Ectodermal cell (in vitro differentiated cells): ENCODE measurements around the gene PGA4.

Experiments used
- H3K27ac ChIP-seq: 2 replicates; pipeline ENCODE4 v1.7.0; 2013; ENCODE audit warnings: mild to moderate bottlenecking, low read depth, low read length; ENCODE audit not compliant: insufficient read depth, poor library complexity, severe bottlenecking
- H3K27me3 ChIP-seq: 2 replicates; pipeline ENCODE4 v1.7.0; 2013; ENCODE audit warnings: mild to moderate bottlenecking, low read length; ENCODE audit not compliant: insufficient read depth, control insufficient read depth, poor library complexity, severe bottlenecking
- H3K36me3 ChIP-seq: one replicate; pipeline ENCODE4 v1.7.0; 2013; ENCODE audit warnings: low read length; ENCODE audit not compliant: control insufficient read depth, insufficient read depth
- H3K4me1 ChIP-seq: one replicate; pipeline ENCODE4 v1.7.0; 2013; ENCODE audit warnings: low read length; ENCODE audit not compliant: control insufficient read depth, insufficient read depth
- H3K4me3 ChIP-seq: 2 replicates; pipeline ENCODE4 v1.7.0; 2013; ENCODE audit warnings: low read depth, low read length, control low read depth; ENCODE audit not compliant: insufficient read depth
- H3K9me3 ChIP-seq: 2 replicates; pipeline ENCODE4 v1.7.0; 2013; ENCODE audit warnings: mild to moderate bottlenecking, low read length, moderate library complexity; ENCODE audit not compliant: control insufficient read depth
- WGBS, 2 experiments: methylation state at CpG; one replicate each; pipeline ENCODE4 v1.1.7; 2013; ENCODE audit warnings: missing lambda C conversion rate in 2 of 2; 5-methylcytosine and 5-hydroxymethylcytosine counted together

The PGA4 gene

DNA sequence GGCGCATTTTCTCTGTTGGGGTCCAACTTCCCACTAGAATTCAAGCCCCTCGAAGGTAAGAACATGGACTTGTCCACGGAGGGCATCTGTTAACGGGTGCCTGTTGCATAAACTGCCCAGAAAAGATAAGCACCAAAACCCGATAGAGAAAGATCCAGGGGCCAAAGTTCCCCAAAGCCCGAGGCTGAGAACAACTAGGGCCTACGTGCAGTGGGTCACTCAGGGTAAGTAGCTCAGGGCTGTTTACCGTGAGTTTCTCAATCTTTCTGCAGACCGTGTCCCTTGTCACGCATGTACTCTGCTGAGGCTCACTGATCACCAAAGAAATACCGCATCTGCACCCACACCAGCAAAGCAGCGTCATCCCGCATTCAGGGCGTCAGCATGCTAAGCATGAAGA is 43.2 kb downstream of the PGA4 start:
- Histone ChIP-seq H3K27ac (no peak overlapping the region), H3K4me1 (no peaks in the 10 kb centered on the region), H3K4me3 (no peak overlapping the region), H3K27me3 (no peaks in the 10 kb centered on the region), H3K9me3 (no peaks in the 10 kb centered on the region), H3K36me3 (no peaks in the 10 kb centered on the region)
- 92 to 95% methylated on average over 14 of the region's 14 CpGs for WGBS, 2 experiments

DNA sequence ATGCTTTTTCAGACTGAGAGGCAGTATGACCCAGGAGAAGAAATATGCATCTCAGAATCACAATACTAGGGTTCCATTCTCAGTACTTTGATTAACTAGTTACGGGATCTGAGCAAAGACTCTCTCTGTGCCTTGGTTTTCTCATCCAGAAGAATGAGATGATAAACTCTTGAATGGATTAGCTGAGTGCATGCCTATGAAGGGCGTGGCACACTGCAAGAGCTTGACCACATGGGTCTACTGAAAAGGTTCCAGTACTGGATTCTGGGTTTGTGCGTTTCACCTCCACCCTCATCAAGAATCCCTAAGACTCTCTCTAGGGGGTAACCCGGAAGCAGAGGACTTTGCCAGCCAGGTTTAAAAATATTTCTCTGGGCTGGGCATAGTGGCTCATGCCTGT is 44.5 kb downstream of the PGA4 start:
- Histone ChIP-seq H3K36me3 (peaks cover 4% of the 10 kb centered on the region), H3K9me3 (no peaks in the 10 kb centered on the region), H3K27me3 (no peaks in the 10 kb centered on the region), H3K27ac (no peak overlapping the region), H3K4me1 (no peaks in the 10 kb centered on the region), H3K4me3 (no peak overlapping the region)
- 92 to 97% methylated on average over 4 of the region's 4 CpGs for WGBS, 2 experiments

- Histone ChIP-seq H3K27me3 (no peaks in the 10 kb centered on the region), H3K36me3 (peaks cover 4% of the 10 kb centered on the region), H3K9me3 (no peaks in the 10 kb centered on the region), H3K4me3 (no peak overlapping the region), H3K27ac (no peak overlapping the region), H3K4me1 (no peaks in the 10 kb centered on the region)
- 88 to 93% methylated on average over 6 of the region's 6 CpGs for WGBS, 2 experiments
These were observed 45.3 kb downstream of the PGA4 start for GRCh38 chr11:61267437-61267841.

DNA sequence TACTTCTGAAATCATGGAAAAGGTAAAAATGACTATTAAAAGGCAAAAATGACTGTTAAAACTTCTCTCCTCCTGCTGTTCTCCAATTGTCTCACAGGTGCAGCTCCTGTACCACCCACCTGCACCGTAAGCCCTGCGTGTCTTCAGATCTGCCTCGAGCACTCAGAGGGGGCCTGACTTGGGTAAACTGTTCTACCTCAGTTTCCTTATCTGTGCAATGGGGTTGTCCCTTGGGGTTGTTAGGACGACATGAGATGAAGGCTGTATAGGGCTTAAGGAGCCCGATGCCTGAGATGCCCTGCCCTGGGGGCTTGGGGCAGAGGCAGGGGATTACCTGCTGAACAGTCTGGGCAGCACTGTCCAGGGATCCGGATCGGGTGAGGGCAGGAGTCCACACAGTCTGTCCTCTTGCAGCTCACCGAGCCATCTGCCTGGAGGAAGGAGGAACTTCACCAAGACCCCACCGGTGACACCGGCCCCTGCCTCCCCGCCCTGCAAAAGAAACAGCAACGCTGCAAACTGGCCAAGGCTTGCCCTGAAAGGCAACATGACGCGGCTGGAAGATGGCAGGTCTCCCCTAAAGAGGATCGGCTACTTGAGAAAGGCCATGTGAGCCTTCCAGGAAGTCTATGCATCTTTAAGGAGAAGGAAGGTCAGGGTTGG is 46.6 kb downstream of the PGA4 start:
- H3K27me3 ChIP-seq, result no peaks in the 10 kb centered on the region
- 95 to 96% methylated on average over 15 of the region's 15 CpGs for WGBS, 2 experiments
- no peaks in the 10 kb centered on the region for H3K9me3 ChIP-seq
- no peak overlapping the region for H3K4me3 ChIP-seq
- H3K36me3 ChIP-seq, result peaks cover 4% of the 10 kb centered on the region
- H3K4me1 ChIP-seq, result peaks cover 3% of the 10 kb centered on the region
- H3K27ac ChIP-seq, result no peak overlapping the region

DNA sequence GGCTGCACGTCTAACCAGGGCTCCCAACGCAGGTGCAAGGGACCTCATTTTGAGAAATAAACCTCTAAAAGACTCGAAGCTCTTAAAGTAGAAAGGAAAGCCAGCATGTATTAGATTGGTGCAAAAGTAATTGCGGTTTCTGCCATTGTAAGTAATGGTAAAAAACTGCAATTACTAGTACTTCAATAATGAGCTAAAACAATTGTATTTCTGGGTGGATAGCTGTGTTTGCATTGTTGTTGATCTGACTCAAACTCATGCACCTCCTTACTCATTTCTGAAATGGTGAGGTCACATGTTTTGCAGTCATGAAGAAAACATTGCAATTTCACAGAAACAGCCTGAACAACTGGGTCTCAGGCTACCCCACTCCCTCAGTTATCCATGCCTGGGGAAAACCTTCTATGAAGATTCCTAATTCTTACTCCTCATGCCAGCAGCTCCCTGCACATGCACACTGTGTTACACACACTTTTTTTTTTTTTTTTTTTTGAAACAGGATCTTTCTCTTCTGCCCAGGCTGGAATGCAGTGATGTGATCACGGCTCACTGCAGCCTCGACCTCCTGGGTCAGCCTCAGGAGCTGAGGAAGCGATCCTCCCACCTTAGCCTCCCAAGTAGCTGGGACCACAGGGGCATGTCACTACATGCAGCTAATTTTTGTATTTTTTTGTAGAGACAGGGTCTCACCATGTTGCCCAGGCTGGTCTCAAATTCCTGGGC is 48.4 kb downstream of the PGA4 start:
- no peak overlapping the region for H3K4me3 ChIP-seq
- H3K4me1 ChIP-seq, result peaks cover 3% of the 10 kb centered on the region
- WGBS, 2 experiments, result 93 to 94% methylated on average over 7 of the region's 7 CpGs
- no peak overlapping the region for H3K27ac ChIP-seq
- no peaks in the 10 kb centered on the region for H3K9me3 ChIP-seq
- H3K36me3 ChIP-seq, result peaks cover 4% of the 10 kb centered on the region
- H3K27me3 ChIP-seq, result no peaks in the 10 kb centered on the region

DNA sequence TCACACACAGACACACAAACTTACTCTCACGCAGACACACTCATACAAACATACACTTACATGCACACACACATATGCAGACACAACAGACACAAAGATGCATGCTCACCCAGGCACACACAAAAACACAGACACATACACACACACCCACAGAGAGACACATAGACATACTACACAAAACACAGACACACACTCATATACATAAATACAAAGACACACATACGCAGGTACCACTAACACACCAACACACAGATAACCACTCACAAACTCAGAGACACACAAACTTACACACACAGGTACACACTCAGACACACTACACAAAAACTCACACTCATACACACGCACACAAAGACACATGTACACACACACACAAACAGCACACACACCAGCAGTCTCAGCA is 50.6 kb downstream of the PGA4 start:
- H3K9me3 ChIP-seq, result no peaks in the 10 kb centered on the region
- H3K27ac ChIP-seq, result no peak overlapping the region
- peaks cover 3% of the 10 kb centered on the region for H3K4me1 ChIP-seq
- H3K36me3 ChIP-seq, result peaks cover 4% of the 10 kb centered on the region
- H3K27me3 ChIP-seq, result no peaks in the 10 kb centered on the region
- no peak overlapping the region for H3K4me3 ChIP-seq
- 89 to 91% methylated on average over 3 of the region's 3 CpGs for WGBS, 2 experiments

DNA sequence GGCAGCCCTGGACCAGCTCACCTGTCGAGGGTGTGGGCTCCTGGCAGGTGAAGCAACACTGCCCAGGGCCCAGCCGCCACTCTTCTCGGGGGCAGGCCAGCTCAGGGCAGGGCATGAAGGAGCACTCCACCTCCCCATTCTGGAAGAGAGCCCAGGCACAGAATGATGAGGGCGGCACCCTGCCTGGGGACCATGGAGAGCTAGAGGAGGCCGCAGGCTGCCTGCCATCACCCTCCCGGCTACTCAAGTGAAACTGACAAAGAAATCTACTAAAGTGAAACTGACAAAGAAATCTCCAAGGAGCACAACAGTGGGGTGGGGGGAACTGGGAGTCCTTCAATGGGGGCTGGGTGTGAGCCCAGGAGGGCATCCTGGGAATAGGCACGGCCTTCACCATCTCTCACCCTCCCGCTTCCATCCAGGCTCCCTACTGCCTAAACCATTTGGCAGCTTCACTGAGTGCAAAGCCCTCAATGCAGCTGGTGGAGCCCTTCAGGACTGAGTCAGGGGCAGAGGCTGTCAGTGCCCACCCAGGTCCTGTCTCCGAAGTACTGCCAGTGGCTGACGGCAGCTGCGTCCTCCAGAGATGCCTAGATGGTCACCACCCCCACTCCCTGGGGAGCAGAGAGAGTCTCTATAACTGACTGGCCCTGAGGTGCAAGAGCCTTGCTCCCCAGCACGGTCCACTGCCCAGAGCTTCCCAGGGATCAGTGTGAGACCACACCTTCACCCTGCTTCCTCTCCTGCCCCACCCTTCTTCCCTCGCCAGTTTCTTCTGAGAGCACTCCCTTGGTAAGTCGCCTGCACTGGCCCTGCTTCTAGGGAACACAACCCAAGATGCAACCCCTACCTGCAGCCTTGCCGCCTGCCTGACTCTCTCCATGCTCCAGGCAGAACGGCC is 51.3 kb downstream of the PGA4 start:
- no peak overlapping the region for H3K27ac ChIP-seq
- H3K9me3 ChIP-seq, result no peaks in the 10 kb centered on the region
- H3K36me3 ChIP-seq, result peaks cover 4% of the 10 kb centered on the region
- H3K4me3 ChIP-seq, result no peak overlapping the region
- H3K27me3 ChIP-seq, result no peaks in the 10 kb centered on the region
- WGBS, 2 experiments, result 86% methylated on average over 16 of the region's 16 CpGs
- peaks cover 5% of the 10 kb centered on the region for H3K4me1 ChIP-seq

DNA sequence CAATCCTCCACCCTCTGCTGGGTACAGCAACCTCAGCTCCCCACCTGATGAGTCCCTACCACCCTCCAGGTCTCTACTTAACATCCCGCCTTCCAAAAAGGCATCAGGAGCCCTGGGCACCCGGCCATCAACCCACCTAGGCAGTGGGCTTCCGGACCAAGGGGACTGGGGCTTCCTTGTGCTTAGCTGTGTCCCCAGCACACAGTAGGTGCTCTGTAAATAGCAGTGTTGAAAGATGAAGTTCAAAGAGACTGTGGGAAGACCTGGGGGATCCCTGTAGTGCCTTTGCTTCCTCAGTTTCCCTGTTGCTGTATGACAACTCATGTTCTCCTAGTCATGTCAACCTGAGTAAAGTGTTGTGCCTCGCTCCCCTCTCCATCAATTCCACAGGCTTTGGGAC is 51.9 kb downstream of the PGA4 start:
- 92 to 94% methylated on average over 4 of the region's 4 CpGs for WGBS, 2 experiments
- Histone ChIP-seq H3K36me3 (peaks cover 4% of the 10 kb centered on the region), H3K9me3 (no peaks in the 10 kb centered on the region), H3K27ac (no peak overlapping the region), H3K4me1 (peaks cover 5% of the 10 kb centered on the region), H3K27me3 (no peaks in the 10 kb centered on the region), H3K4me3 (no peak overlapping the region)

- H3K27ac ChIP-seq, result no peak overlapping the region
- H3K4me3 ChIP-seq, result no peak overlapping the region
- peaks cover 4% of the 10 kb centered on the region for H3K36me3 ChIP-seq
- 91 to 93% methylated on average over 4 of the region's 4 CpGs for WGBS, 2 experiments
- no peaks in the 10 kb centered on the region for H3K27me3 ChIP-seq
- H3K4me1 ChIP-seq, result peaks cover 5% of the 10 kb centered on the region
- H3K9me3 ChIP-seq, result no peaks in the 10 kb centered on the region
These were observed 53.0 kb downstream of the PGA4 start for GRCh38 chr11:61275191-61275590.
